Stomach smooth muscle (tissue), 2 donors: ENCODE measurements around the gene ARID1B.

Experiments
- H3K27ac ChIP-seq: one replicate; pipeline ENCODE4 v1.7.0; 2013; ENCODE audit warnings: mild to moderate bottlenecking, low read length, inconsistent platforms
- H3K27me3 ChIP-seq, 2 donors: one replicate each; pipeline ENCODE4 v1.7.0; 2013; ENCODE audit warnings: low read length in 2 of 2; ENCODE audit not compliant: insufficient read depth in 2 of 2, control insufficient read depth in 1 of 2
- H3K36me3 ChIP-seq, 2 donors: one replicate each; pipeline ENCODE4 v1.7.0; 2013; ENCODE audit warnings: low read length in 2 of 2; ENCODE audit not compliant: control insufficient read depth in 2 of 2, insufficient read depth in 2 of 2
- H3K4me1 ChIP-seq: one replicate; pipeline ENCODE4 v1.7.0; 2013; ENCODE audit warnings: low read length; ENCODE audit not compliant: control insufficient read depth, insufficient read depth
- H3K4me3 ChIP-seq, 2 donors: one replicate each; pipeline ENCODE4 v1.7.0; 2013; ENCODE audit warnings: low read length in 2 of 2
- H3K9ac ChIP-seq, 2 donors: one replicate each; pipeline ENCODE4 v1.7.0; 2013; ENCODE audit warnings: low read length in 2 of 2, mild to moderate bottlenecking in 1 of 2
- H3K9me3 ChIP-seq, 2 donors: one replicate each; pipeline ENCODE4 v1.7.0; 2013; ENCODE audit warnings: low read length in 2 of 2; ENCODE audit not compliant: control insufficient read depth in 2 of 2
- donor health status: healthy.
- donor health status: Pancreatic carcinoma.

ARID1B gene

DNA sequence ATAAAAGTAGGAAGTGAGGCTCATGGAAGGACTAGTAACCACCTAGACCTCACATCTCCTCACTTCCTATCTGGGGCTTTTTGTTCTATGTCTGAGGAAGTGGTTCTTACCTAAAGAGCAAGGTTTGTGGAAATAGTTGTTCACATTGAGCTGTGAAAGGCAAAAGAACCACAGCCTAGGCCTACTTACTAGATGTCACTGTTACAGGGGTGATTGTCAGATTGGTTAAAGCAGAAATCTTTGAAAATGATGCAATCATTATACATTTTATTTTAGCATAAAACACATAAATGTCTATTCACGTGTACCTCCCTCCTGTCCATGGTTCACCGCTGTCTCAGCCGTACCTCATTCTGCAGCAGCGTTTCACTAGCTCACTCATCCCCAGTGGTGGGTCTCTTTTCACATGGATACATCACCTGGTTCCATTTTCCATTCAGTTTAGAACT, 277.4 kb downstream of the ARID1B start:
- no peak overlapping the region for H3K4me3 ChIP-seq
- H3K4me1 ChIP-seq, result no peaks in the 10 kb centered on the region
- H3K27ac ChIP-seq, result no peak overlapping the region
- no peaks in the 10 kb centered on the region for H3K27me3 ChIP-seq
- H3K9me3 ChIP-seq, result no peaks in the 10 kb centered on the region
- H3K9ac ChIP-seq, result no peak overlapping the region
- no peaks in the 10 kb centered on the region for H3K36me3 ChIP-seq

DNA sequence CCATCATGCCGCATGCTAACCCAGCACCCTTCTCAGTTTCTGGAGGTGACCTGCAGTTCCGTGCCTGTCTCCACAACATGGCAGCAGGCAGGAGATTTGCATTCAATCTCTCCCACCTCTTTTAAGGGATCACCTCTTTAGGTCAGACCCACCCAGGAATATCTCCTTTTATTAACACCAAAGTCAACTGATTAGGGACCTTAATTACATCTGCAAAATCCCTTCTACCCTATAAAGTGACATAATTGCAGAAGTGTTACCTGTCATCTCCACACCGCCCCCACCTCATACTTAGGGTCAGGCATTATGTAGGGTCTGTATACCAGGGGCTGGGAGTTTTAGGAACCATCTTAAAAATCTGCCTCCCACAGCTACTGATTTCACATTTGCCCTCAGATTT, 278.7 kb downstream of the ARID1B start:
- Histone ChIP-seq H3K36me3 (no peaks in the 10 kb centered on the region), H3K4me3 (no peak overlapping the region), H3K4me1 (peaks cover 4% of the 10 kb centered on the region), H3K27me3 (no peaks in the 10 kb centered on the region), H3K27ac (no peak overlapping the region), H3K9me3 (no peaks in the 10 kb centered on the region), H3K9ac (no peak overlapping the region)

DNA sequence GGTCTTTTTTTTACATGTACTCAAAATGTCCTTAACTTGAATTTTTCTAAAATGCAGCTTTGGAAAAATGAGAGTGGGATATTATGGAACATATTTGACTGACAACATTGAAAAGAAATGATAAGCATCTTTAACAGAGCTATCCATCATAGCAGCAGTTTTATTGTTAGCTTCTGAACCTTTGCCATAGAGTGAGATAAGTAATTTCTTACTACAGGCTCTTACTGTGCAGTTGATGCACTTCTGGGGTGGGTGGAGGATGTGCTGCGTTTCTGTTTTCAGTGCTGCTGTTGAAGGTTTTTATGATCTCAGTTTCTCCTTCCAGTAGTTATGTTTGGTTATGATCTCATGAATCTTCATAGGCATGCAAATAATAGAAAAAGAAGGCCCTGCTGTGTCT, 279.1 kb downstream of the ARID1B start:
- Histone ChIP-seq H3K27ac (no peak overlapping the region), H3K4me3 (no peak overlapping the region), H3K9ac (no peak overlapping the region), H3K9me3 (no peaks in the 10 kb centered on the region), H3K27me3 (no peaks in the 10 kb centered on the region), H3K36me3 (no peaks in the 10 kb centered on the region), H3K4me1 (peaks cover 7% of the 10 kb centered on the region)

DNA sequence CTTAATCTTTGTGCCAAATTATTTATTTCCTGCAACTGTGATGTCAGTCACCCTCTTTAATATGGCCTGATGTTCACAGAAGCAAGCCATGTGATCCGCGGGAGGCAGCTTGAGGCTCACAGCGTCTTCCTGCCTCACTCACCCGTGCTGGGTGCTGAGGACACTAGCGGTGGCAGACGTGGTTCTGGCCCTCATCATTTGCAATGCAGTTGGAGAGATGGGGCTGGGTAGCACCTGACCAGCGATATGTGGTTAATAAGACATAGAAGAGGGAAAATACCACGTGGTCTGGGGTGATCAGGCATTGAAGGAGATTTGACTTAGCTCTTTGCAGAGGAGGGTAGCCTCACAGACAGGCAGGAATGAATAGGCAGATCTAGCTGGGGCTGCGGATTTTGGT, 281.4 kb downstream of the ARID1B start:
- Histone ChIP-seq H3K4me1 (peaks cover 7% of the 10 kb centered on the region), H3K36me3 (no peaks in the 10 kb centered on the region), H3K9ac (no peak overlapping the region), H3K9me3 (no peaks in the 10 kb centered on the region), H3K27me3 (no peaks in the 10 kb centered on the region), H3K27ac (no peak overlapping the region), H3K4me3 (no peak overlapping the region)

DNA sequence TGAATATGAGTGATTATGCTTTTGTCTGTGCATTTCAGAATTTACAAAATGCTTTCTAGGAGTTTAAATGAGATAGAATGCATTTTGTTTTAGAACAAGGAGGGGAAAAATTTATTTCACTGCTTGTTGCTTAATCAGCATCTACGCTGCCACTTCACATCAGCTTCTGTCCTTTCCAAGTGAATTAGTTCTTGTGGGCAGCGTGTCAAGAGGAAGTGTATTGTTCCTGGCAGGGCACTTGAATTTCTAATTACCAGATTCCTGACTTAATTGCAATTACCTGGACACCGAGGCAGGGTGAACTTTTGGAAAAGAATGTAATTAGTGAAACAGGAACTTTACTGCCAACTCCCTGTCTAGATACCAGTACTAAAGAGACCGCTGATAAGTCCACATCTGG, 282.6 kb downstream of the ARID1B start:
- no peaks in the 10 kb centered on the region for H3K9me3 ChIP-seq
- no peaks in the 10 kb centered on the region for H3K36me3 ChIP-seq
- H3K4me1 ChIP-seq, result peaks cover 7% of the 10 kb centered on the region
- H3K9ac ChIP-seq, result no peak overlapping the region
- H3K4me3 ChIP-seq, result no peak overlapping the region
- H3K27ac ChIP-seq, result no peak overlapping the region
- no peaks in the 10 kb centered on the region for H3K27me3 ChIP-seq

DNA sequence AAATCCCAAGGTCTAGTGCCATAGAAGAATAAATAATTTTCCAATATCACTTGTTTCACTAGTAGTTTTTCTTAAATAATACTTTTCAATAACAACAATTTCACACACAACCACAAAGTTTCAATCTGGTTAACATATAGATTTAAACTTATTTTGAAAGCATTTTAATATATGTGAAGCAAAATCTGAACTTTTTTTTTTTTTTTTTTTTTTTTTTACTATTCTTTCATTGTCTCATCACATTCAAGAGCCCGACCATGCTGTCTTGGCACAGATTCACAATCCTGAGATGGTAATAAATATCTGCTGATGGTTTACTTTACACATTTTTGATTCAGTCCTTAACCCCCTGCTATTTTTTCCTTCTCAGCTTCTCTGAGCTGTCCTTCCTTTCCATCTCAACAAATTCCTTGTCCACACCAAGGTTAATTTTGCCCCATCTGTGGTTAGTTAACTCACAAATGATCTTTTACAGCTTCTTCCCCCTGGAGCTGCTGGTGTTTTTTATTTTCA, 283.3 kb downstream of the ARID1B start:
- H3K9me3 ChIP-seq, result no peaks in the 10 kb centered on the region
- no peak overlapping the region for H3K27ac ChIP-seq
- no peak overlapping the region for H3K9ac ChIP-seq
- peaks cover 7% of the 10 kb centered on the region for H3K4me1 ChIP-seq
- no peaks in the 10 kb centered on the region for H3K27me3 ChIP-seq
- H3K36me3 ChIP-seq, result no peaks in the 10 kb centered on the region
- no peak overlapping the region for H3K4me3 ChIP-seq

DNA sequence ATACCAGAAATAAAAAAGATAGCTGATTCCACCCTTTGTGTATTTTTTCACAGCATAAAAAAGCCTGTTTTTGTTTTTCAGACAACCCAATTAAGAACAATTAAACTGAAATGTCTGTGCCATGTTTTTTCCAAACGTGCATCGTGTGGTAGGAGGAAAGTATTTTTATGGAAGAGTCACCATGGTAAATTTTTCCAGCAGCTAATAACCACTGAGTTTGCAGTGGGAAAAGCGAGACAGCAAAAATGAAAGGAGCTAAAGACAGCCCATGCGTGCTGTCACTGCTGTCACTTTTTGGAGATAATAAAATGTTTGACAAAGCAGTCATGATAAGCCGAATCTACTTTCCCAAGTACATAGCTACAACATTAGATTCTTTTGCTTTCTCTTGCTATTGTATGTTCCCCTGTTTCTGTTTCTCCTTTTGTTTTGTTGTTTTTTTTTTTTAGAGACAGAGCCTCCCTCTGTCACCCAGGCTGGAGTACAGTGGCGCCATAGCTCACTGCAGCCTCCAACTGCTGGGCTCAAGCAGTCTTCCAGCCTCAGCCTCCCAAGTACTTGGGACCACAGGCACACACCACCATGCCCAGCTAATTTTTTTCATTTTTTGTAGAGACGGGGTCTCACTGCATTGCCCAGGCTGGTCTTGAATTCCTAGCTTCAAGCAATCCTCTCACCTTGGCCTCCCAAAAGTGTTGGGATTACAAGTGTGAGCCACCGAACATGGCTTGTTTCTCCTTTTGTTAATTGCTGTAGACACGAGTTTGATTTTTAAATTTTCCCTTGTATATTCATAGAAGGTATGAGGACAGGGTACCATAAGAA, 284.8 kb downstream of the ARID1B start:
- H3K4me1 ChIP-seq, result peaks cover 7% of the 10 kb centered on the region
- H3K36me3 ChIP-seq, result no peaks in the 10 kb centered on the region
- no peak overlapping the region for H3K4me3 ChIP-seq
- H3K9ac ChIP-seq, result no peak overlapping the region
- H3K27ac ChIP-seq, result no peak overlapping the region
- H3K9me3 ChIP-seq, result no peaks in the 10 kb centered on the region
- no peaks in the 10 kb centered on the region for H3K27me3 ChIP-seq

DNA sequence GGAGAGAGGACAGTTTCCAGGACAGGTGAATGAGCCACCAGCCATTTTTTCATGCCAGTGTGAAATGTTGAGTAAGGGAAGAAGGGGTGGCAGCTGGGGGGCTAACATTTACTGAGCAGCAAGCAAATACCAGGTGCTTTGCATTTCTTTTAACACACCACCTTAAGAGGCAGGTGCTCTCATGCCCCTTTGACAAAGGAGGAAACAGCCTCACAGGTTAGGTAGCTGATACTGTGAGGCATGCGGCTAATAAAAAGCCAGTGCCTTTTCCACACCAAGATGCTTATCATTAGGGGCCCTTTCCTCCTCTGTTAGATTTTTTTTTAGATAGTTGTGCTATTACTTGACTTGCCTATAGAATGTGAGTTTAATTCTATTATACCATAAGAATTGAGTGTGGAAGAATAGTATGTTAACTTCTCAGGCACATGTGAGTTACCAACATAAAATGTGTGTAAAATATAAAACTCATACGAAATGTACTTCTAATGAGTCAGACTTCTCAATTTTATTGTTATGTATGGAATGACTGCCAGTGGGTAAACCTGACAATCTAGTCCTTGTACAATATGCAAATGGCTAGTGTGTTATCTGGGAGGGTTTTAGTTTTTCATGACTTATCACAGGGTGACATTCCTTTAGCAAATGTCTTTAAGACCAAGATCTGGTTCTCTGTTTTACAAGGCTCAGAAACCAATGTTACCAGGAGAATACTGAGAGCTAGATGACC, 286.2 kb downstream of the ARID1B start:
- H3K9ac ChIP-seq, result no peak overlapping the region
- no peak overlapping the region for H3K27ac ChIP-seq
- H3K9me3 ChIP-seq, result no peaks in the 10 kb centered on the region
- H3K4me3 ChIP-seq, result no peak overlapping the region
- no peaks in the 10 kb centered on the region for H3K27me3 ChIP-seq
- H3K36me3 ChIP-seq, result no peaks in the 10 kb centered on the region
- H3K4me1 ChIP-seq, result peaks cover 7% of the 10 kb centered on the region

DNA sequence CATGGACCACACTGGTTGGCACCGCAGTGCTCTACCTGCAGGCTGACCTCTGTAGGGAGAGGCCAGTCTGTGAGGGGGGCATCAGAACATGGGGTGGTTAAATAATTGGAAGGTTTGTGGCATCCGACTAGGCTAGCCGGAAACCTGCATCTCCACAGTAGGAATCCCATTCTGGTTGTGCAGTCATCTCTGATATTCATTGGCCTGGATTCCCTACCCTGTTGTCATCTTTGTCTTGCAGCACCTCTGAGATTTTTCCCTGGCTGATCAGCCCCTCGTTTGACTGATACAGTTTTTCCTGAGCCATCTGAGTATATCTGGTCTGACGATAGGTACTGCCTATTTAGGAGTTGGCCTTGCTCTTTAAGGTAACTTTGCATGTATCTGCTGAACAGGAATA, 286.7 kb downstream of the ARID1B start:
- Histone ChIP-seq H3K4me3 (no peak overlapping the region), H3K36me3 (no peaks in the 10 kb centered on the region), H3K4me1 (peaks cover 7% of the 10 kb centered on the region), H3K27ac (no peak overlapping the region), H3K27me3 (no peaks in the 10 kb centered on the region), H3K9ac (no peak overlapping the region), H3K9me3 (no peaks in the 10 kb centered on the region)

DNA sequence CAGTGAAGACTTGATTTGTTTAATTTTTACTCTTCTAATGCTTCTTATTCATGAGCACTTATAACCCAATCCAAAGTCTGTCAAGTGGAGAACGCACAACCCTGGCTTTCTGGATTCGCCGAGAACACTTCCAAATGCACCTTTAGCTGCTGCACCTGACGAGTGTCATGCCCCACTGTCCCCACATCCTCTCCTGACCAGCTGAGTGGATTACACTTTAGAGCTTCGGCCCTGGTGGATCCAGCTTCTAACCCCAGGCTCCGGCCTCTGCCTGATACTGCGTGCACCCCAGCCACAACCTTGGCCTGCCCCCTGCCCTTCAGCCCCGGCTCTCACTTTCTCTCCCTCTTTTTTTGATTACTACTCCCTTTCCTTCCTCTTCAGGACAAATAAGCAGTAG, 287.3 kb downstream of the ARID1B start:
- H3K4me1 ChIP-seq, result peaks cover 7% of the 10 kb centered on the region
- H3K9ac ChIP-seq, result no peak overlapping the region
- H3K4me3 ChIP-seq, result no peak overlapping the region
- H3K27me3 ChIP-seq, result no peaks in the 10 kb centered on the region
- no peaks in the 10 kb centered on the region for H3K9me3 ChIP-seq
- no peak overlapping the region for H3K27ac ChIP-seq
- no peaks in the 10 kb centered on the region for H3K36me3 ChIP-seq

DNA sequence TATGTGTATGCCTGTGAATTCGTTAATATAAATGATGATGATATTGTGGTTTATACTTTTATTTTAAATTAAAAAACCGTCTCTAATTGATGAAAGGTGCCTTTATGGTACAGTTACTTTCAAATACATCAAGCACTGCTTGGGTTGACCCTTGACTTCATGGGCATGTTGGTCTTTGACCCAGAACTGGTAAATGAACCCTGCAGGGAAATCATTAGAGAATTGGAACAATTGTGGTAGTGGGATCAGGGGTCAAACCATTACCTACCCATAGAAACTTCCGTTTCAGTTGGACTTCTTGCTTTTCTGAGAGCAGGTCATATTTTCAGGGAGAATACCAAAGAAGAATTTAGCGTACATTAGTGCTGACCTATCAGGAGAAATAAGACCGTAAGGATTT, 288.2 kb downstream of the ARID1B start:
- no peak overlapping the region for H3K9ac ChIP-seq
- peaks cover 6% of the 10 kb centered on the region for H3K4me1 ChIP-seq
- H3K9me3 ChIP-seq, result no peaks in the 10 kb centered on the region
- no peaks in the 10 kb centered on the region for H3K27me3 ChIP-seq
- H3K4me3 ChIP-seq, result no peak overlapping the region
- H3K36me3 ChIP-seq, result no peaks in the 10 kb centered on the region
- no peak overlapping the region for H3K27ac ChIP-seq
